Neuronal stem cell (in vitro differentiated cells): ENCODE results near the gene ASCL3. TPM values are rescaled to one million over a fixed set of nuclear protein-coding genes. Genes with fewer than 3 reads are reported as not detected.
"Not testable (repeated sequence)": the region's sequence is repeated elsewhere in the genome, so short reads cannot be mapped to it uniquely, and the experiment has no call there.

Source experiments
- DNase-seq: peaks from one replicate; pipeline ENCODE4 v3.0.0-alpha.2; 2013; ENCODE audit warnings: low spot score
- H2AFZ ChIP-seq: one replicate; pipeline ENCODE4 v1.6.1; 2013; ENCODE audit warnings: mild to moderate bottlenecking, low read length, inconsistent platforms
- H2AK5ac ChIP-seq: 2 replicates; pipeline ENCODE4 v1.6.1; 2013; ENCODE audit warnings: low read depth, mild to moderate bottlenecking, inconsistent platforms, low read length, moderate library complexity, mixed read lengths
- H2BK120ac ChIP-seq: 2 replicates; pipeline ENCODE4 v1.6.1; 2013; ENCODE audit warnings: low read depth, mild to moderate bottlenecking, inconsistent platforms, low read length, moderate library complexity, mixed read lengths
- H2BK12ac ChIP-seq: one replicate; pipeline ENCODE4 v1.6.1; 2013; ENCODE audit warnings: low read length, inconsistent platforms
- H2BK15ac ChIP-seq: 2 replicates; pipeline ENCODE4 v1.6.1; 2013; ENCODE audit warnings: mild to moderate bottlenecking, low read length, inconsistent platforms, mixed read lengths
- H2BK5ac ChIP-seq: one replicate; pipeline ENCODE4 v1.6.1; 2013; ENCODE audit warnings: inconsistent platforms, mild to moderate bottlenecking, low read length, moderate library complexity
- H3K14ac ChIP-seq: one replicate; pipeline ENCODE4 v1.6.1; 2013; ENCODE audit warnings: low read length, inconsistent platforms
- H3K18ac ChIP-seq: 2 replicates; pipeline ENCODE4 v1.6.1; 2013; ENCODE audit warnings: low read length, inconsistent platforms
- H3K23ac ChIP-seq: 2 replicates; pipeline ENCODE4 v1.6.1; 2013; ENCODE audit warnings: low read depth, mild to moderate bottlenecking, mixed read lengths, low read length, inconsistent platforms; ENCODE audit not compliant: poor library complexity
- H3K27ac ChIP-seq: replicated peaks from 3 replicates; pipeline ENCODE4 v1.5.1; 2013; ENCODE audit warnings: low read length, inconsistent platforms
- H3K27me3 ChIP-seq, 3 experiments: 2 replicates each; pipeline ENCODE4 v1.6.1; 2013; ENCODE audit warnings: low read length in 3 of 3, mild to moderate bottlenecking in 2 of 3, inconsistent platforms in 1 of 3, low read depth in 1 of 3, mixed read lengths in 1 of 3, moderate library complexity in 1 of 3; ENCODE audit not compliant: control insufficient read depth in 3 of 3, insufficient read depth in 3 of 3
- H3K36me3 ChIP-seq, 2 donors: replicated peaks in 1 of 2; 2 replicates each; pipeline ENCODE4 v1.6.1; 2013; ENCODE audit warnings: low read length in 2 of 2; ENCODE audit not compliant: control insufficient read depth in 2 of 2, insufficient read depth in 2 of 2
- H3K4ac ChIP-seq: 2 replicates; pipeline ENCODE4 v1.6.1; 2013; ENCODE audit warnings: inconsistent platforms, mild to moderate bottlenecking, low read length, moderate library complexity
- H3K4me1 ChIP-seq, 2 donors: 1 replicate in 1 of 2; 2 replicates in 1 of 2; pipeline ENCODE4 v1.6.1; 2013; ENCODE audit warnings: low read length in 2 of 2, low read depth in 1 of 2; ENCODE audit not compliant: control insufficient read depth in 2 of 2, insufficient read depth in 1 of 2
- H3K4me2 ChIP-seq: one replicate; pipeline ENCODE4 v1.6.1; 2013; ENCODE audit warnings: mild to moderate bottlenecking, low read length, inconsistent platforms; ENCODE audit not compliant: insufficient read depth, poor library complexity, severe bottlenecking
- H3K4me3 ChIP-seq, 2 donors: 2 replicates each; pipeline ENCODE4 v1.5.1; 2013; ENCODE audit warnings: low read length in 2 of 2, mild to moderate bottlenecking in 2 of 2, inconsistent platforms in 1 of 2, moderate library complexity in 1 of 2
- H3K79me1 ChIP-seq: one replicate; pipeline ENCODE4 v1.6.1; 2013; ENCODE audit warnings: low read depth, mild to moderate bottlenecking, inconsistent platforms, low read length, moderate library complexity
- H3K9ac ChIP-seq: one replicate; pipeline ENCODE4 v1.6.1; 2013; ENCODE audit warnings: mild to moderate bottlenecking, low read depth, low read length, inconsistent platforms; ENCODE audit not compliant: poor library complexity
- H3K9me3 ChIP-seq, 2 donors: replicated peaks in 1 of 2; 2 replicates each; pipeline versions ENCODE3 to v1.6.1; 2013; ENCODE audit warnings: low read length in 2 of 2, mild to moderate bottlenecking in 2 of 2, inconsistent platforms in 1 of 2, low read depth in 1 of 2, mixed read lengths in 1 of 2, moderate library complexity in 1 of 2; ENCODE audit not compliant: control insufficient read depth in 2 of 2, insufficient read depth in 1 of 2
- H4K8ac ChIP-seq: one replicate; pipeline ENCODE4 v1.6.1; 2013; ENCODE audit warnings: low read depth, mild to moderate bottlenecking, inconsistent platforms, low read length, moderate library complexity
- H4K91ac ChIP-seq: one replicate; pipeline ENCODE4 v1.6.1; 2013; ENCODE audit warnings: low read length, low read depth, mild to moderate bottlenecking, inconsistent platforms; ENCODE audit not compliant: poor library complexity
- WGBS, 2 donors: extraction: QIAGEN DNeasy Blood & Tissue Kit; methylation state at CpG; one replicate each; pipeline ENCODE4 v1.1.7; 2013; ENCODE audit warnings: missing lambda C conversion rate in 2 of 2, mixed read lengths in 1 of 2; ENCODE audit not compliant: insufficient read length in 2 of 2, insufficient replicate concordance in 1 of 2; ENCODE audit errors: extremely low coverage in 2 of 2; 5-methylcytosine and 5-hydroxymethylcytosine counted together
- small RNA-seq: library from polyadenylated mRNA; stranded (forward); fragments of <200 nt; extraction: miRNeasy Mini kit (QIAGEN cat#:217004); gene quantifications from one replicate; pipeline ENCODE3, GENCODE V24; 2013; ENCODE audit not compliant: insufficient read depth

ASCL3 gene

GRCh38 chr11:8905528-8906165, 37.2 kb downstream of the ASCL3 start:
- no peak overlapping the region for H3K23ac ChIP-seq
- no peak overlapping the region for H2BK120ac ChIP-seq
- no peak overlapping the region for H3K4me2 ChIP-seq
- no peak overlapping the region for H3K14ac ChIP-seq
- no peak overlapping the region for H2BK5ac ChIP-seq
- H3K36me3 ChIP-seq = no peaks in the 10 kb centered on the region
- no peak overlapping the region for H2BK12ac ChIP-seq
- H3K4ac ChIP-seq = no peak overlapping the region
- H3K18ac ChIP-seq = no peak overlapping the region
- no peak overlapping the region for H2AFZ ChIP-seq
- H3K79me1 ChIP-seq = no peaks in the 10 kb centered on the region
- no peak overlapping the region for H4K8ac ChIP-seq
- no peak overlapping the region for H2BK15ac ChIP-seq
- DNase-seq = no peak
- H3K4me1 ChIP-seq = peaks cover 4 to 6% of the 10 kb centered on the region in 2 donors
- H4K91ac ChIP-seq = no peak overlapping the region
- H3K27me3 ChIP-seq = peaks cover 0 to 13% (median 0%) of the 10 kb centered on the region in 3 experiments
- no peak overlapping the region for H3K9ac ChIP-seq
- WGBS, 2 donors = no CpG with 5 or more reads among the region's 5 CpGs
- H2AK5ac ChIP-seq = no peak overlapping the region
- H3K27ac ChIP-seq = no peak overlapping the region
- no peak overlapping the region for H3K4me3 ChIP-seq
- peaks cover 0 to 2% of the 10 kb centered on the region in 2 donors for H3K9me3 ChIP-seq

- no peak overlapping the region for H3K4me2 ChIP-seq
- H4K91ac ChIP-seq = no peak overlapping the region
- no peak overlapping the region for H3K27ac ChIP-seq
- no peak for DNase-seq
- H2BK120ac ChIP-seq = no peak overlapping the region
- peaks cover 0 to 14% of the 10 kb centered on the region in 2 donors for H3K9me3 ChIP-seq
- no peaks in the 10 kb centered on the region for H3K36me3 ChIP-seq
- no peaks in the 10 kb centered on the region for H3K27me3 ChIP-seq
- no peak overlapping the region for H2AFZ ChIP-seq
- no peaks in the 10 kb centered on the region for H3K79me1 ChIP-seq
- H2AK5ac ChIP-seq = no peak overlapping the region
- H2BK12ac ChIP-seq = no peak overlapping the region
- H3K14ac ChIP-seq = no peak overlapping the region
- H3K4ac ChIP-seq = no peak overlapping the region
- H3K18ac ChIP-seq = no peak overlapping the region
- no peaks in the 10 kb centered on the region for H3K4me1 ChIP-seq
- H3K23ac ChIP-seq = no peak overlapping the region
- no peak overlapping the region for H2BK5ac ChIP-seq
- no peak overlapping the region for H2BK15ac ChIP-seq
- H3K9ac ChIP-seq = no peak overlapping the region
- H4K8ac ChIP-seq = no peak overlapping the region
- H3K4me3 ChIP-seq = no peak overlapping the region
Measured at GRCh38 chr11:8899119-8899753, 43.6 kb downstream of the ASCL3 start.

- not testable (repeated sequence) for H3K9ac ChIP-seq, H3K36me3 ChIP-seq, H3K4me1 ChIP-seq, H2AFZ ChIP-seq, H3K4me3 ChIP-seq, H2BK12ac ChIP-seq, H4K91ac ChIP-seq, H3K27me3 ChIP-seq, H3K9me3 ChIP-seq, H3K4me2 ChIP-seq, H4K8ac ChIP-seq, H3K14ac ChIP-seq, H3K27ac ChIP-seq, H3K23ac ChIP-seq, H3K18ac ChIP-seq, H3K4ac ChIP-seq, H2AK5ac ChIP-seq, H2BK15ac ChIP-seq, H3K79me1 ChIP-seq, H2BK5ac ChIP-seq, DNase-seq, H2BK120ac ChIP-seq
- WGBS, 2 donors = no CpG with 5 or more reads among the region's 2 CpGs
Measured at GRCh38 chr11:8891185-8891584, 51.6 kb downstream of the ASCL3 start.

Small RNA genes within 50 kb of the gene (small RNA-seq; reads per million reads assigned to genes)
- gene RF00019 = not detected
